ENCODE measurements around the gene C20orf144.

The C20orf144 gene

DNA sequence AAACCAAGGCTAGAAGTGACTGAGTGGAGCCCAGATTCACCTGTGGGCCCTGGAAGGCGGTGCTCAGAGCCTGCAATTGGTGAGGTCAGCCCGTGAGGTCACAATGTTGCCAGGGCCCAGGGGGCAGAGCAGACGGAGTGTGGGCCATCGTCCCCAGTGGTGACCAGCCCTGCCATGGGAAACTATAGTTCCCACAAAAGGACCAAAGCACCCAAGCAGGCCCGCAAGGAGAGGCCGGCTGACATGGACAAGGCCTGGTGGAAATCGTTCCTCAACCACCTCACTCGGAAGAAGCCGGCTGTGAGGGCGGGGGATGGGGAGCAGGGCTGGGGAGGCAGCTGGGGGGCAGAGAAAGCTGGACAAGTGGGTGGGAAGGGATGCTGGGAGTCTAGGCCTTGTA is at the start of gene C20orf144:
C20orf144 (plus strand) TSS at position 156 of the 400 bp plus-strand sequence; CDS start at position 175, 19 bp downstream.
- TF ChIP-seq, protein P1, sequence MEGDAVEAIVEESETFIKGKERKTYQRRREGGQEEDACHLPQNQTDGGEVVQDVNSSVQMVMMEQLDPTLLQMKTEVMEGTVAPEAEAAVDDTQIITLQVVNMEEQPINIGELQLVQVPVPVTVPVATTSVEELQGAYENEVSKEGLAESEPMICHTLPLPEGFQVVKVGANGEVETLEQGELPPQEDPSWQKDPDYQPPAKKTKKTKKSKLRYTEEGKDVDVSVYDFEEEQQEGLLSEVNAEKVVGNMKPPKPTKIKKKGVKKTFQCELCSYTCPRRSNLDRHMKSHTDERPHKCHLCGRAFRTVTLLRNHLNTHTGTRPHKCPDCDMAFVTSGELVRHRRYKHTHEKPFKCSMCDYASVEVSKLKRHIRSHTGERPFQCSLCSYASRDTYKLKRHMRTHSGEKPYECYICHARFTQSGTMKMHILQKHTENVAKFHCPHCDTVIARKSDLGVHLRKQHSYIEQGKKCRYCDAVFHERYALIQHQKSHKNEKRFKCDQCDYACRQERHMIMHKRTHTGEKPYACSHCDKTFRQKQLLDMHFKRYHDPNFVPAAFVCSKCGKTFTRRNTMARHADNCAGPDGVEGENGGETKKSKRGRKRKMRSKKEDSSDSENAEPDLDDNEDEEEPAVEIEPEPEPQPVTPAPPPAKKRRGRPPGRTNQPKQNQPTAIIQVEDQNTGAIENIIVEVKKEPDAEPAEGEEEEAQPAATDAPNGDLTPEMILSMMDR (IDR thresholded peaks at IDR 0.05; ENCODE audit: control insufficient read depth, extremely low read depth, insufficient read depth), result no peak
- peak within 1 kb of the TSS; percentile 72 for H3K4me3 ChIP-seq (ENCODE audit: low read depth, low read length)
- no peak for DNase-seq (ENCODE audit: low read depth)

DNA sequence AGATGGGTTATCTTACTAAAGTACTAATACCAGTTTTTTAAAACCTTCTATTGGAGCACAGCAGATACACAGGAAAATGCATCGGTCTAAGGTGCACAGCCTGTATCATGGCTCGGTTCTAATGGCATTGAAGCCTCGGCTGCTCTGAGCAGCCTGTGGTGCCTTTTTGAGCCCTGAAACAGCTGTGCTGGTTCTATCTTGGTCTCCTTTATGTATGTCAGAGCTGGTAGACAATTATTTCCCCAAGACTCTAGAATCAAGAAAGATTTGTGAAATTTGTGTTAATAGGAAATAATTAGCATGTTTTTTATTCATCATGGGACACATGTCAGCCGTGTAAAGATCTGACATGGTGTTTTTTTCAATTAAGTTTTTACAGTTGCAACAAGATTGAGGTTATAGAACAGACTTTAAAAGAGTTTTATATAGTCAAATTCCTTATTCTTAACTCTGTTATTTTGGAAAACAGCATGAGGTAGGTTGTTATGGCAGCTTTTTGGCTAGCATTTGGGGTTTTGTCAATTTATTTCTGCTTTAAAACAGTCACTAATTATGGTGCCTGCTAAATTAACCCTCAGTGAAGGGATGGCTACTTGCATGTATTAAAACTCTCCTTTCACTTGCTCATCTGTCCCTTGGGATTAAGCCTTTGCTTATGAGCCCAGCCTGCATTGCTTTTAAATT is 40.3 kb upstream of the C20orf144 start:
- no peak for DNase-seq (ENCODE audit: low read depth)
- TF ChIP-seq, protein P1 (IDR thresholded peaks at IDR 0.05; ENCODE audit: control insufficient read depth, extremely low read depth, insufficient read depth), result no peak
- no peak overlapping the region for H3K4me3 ChIP-seq (ENCODE audit: low read depth, low read length)

DNA sequence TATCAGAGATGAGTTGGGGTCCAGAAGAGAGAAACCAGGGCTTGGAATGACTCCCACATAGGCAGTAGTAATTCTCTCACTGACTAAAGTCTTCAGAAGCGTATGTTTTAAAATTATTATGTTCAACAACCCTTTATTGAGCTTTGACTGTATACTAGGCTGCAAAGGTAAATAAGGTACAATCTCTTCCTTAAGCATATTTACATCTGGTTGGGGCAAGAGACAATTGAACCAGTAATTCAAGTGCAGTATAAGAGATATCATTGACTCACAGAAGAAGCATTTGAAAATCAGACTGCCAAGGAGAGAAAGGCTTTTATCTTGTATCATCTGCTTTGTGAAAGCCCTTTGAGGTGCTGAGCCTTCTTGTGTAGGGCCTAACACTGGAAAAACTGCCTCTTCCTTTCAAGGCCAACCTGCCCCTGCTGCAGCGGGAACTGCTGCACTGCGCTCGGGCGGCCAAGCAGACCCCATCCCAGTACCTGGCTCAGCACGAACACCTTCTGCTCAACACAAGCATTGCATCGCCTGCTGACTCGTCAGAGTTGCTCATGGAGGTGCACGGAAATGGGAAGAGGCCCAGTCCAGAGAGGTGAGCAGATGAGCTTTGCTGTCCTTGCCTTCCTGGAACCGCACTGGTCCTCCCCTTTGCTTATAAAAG is 39.3 kb upstream of the C20orf144 start:
- no peak for DNase-seq (ENCODE audit: low read depth)
- TF ChIP-seq, protein P1 (IDR thresholded peaks at IDR 0.05; ENCODE audit: control insufficient read depth, extremely low read depth, insufficient read depth), result no peak
- H3K4me3 ChIP-seq (ENCODE audit: low read depth, low read length), result no peak overlapping the region

DNA sequence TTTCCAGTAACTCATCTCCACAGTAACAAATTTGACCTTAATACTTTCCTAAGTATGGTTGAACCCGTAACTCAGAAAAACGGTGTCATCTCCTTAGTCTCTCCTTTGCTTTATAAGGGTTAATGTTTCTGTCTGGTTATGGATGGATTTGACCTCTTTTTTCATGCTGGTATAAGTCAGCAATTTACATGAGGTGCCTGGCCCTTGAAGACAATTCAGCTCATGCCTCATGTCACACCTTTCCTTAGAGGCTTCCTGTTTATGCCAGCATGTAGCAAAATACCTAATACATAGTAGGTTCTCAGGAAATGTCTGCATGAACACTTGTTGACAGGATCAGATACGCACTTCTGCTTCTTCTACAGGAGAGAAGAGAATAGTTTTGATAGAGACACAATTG is 37.7 kb upstream of the C20orf144 start:
- DNase-seq (ENCODE audit: low read depth), result no peak
- no peak overlapping the region for H3K4me3 ChIP-seq (ENCODE audit: low read depth, low read length)
- TF ChIP-seq, protein P1 (IDR thresholded peaks at IDR 0.05; ENCODE audit: control insufficient read depth, extremely low read depth, insufficient read depth), result no peak

DNA sequence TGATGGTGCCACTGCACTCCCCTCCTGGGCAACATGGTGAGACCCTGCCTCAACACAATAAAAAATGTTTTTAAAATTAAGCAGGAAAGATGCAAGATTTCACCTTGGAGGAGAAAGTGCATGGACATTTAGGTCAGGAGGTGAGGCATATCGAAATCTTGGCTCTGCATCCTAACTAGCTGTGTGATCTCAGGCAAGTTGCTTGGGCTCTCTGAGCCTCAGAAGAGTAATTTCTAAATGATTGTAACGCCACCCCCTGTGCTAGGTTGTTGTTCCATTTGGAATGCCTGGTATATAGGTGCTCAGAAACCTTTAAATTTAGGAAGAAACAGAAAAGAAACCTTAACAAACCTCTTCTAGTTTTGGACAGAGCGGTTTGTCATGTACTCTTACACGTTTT is 35.9 kb upstream of the C20orf144 start:
- H3K4me3 ChIP-seq (ENCODE audit: low read depth, low read length), result no peak overlapping the region
- TF ChIP-seq, protein P1 (IDR thresholded peaks at IDR 0.05; ENCODE audit: control insufficient read depth, extremely low read depth, insufficient read depth), result no peak
- no peak for DNase-seq (ENCODE audit: low read depth)

DNA sequence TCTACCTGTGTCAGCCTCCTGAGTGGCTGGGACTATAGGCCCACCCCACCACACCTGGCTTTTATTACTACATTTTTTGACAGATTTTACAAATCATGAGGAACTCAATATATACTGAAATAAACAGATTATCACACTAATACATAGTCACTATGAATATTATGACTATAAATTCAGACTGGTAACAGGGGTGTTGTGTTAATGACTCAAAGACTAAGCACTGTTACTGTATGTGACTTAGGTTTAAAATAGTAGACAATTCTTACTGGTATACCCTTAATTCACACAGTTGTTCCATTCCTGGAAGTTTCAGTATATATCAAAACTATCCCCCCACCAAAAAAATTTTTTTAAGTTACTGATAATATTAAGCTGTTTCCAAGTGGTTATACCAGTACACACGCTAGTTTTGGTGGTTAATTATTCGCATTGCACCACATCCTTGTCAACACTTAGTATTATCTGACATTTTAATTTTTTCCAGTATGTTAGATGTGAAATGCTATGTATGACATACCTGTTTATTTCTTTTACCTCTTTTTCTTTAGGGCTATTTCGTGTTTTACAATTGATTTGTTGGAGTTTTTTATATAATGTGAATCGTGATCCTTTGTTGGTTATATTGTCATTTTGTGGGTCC is 34.4 kb upstream of the C20orf144 start:
- H3K4me3 ChIP-seq (ENCODE audit: low read depth, low read length), result no peak overlapping the region
- TF ChIP-seq, protein P1 (IDR thresholded peaks at IDR 0.05; ENCODE audit: control insufficient read depth, extremely low read depth, insufficient read depth), result no peak
- no peak for DNase-seq (ENCODE audit: low read depth)
